Right lobe of liver (tissue), 4 donors: ENCODE data around the gene EXOC4.

Experiments
- CTCF ChIP-seq, 4 donors: fragments of 200-600 bp in 3 of 4; fragments of 450-650 bp in 1 of 4; IDR thresholded peaks; one replicate each; pipeline versions ENCODE4 v1.5.1 to v1.8.0; 2016 to 2022; ENCODE audit warnings: antibody characterized with exemption in 4 of 4, mild to moderate bottlenecking in 2 of 4
- POLR2A ChIP-seq: fragments of 450-650 bp; IDR thresholded peaks from one replicate; pipeline ENCODE4 v1.6.1; 2017; ENCODE audit warnings: antibody characterized with exemption, mild to moderate bottlenecking
- donor health status: DM: no; HTN: no; CAD: no.
- donor health status: DM: no; HTN: no; CAD: no.
- donor health status: DM: no; HTN: yes; CAD: no.

GRCh38 chr7:133514551-133514950 lies 261.7 kb downstream of the EXOC4 start:
- TF ChIP-seq CTCF (IDR thresholded peaks at IDR 0.05) (no peak), POLR2A (no peak)
